DND-41 (cell line): ENCODE data around the gene MKNK2.

Experiments
- EZH2 ChIP-seq: IDR thresholded peaks from 3 replicates; pipeline ENCODE4 v1.6.1; 2012; ENCODE audit warnings: borderline replicate concordance, low read depth, mild to moderate bottlenecking, moderate library complexity, low read length, inconsistent platforms; ENCODE audit not compliant: severe bottlenecking
- TF ChIP-seq, protein P1 (sequence below): IDR thresholded peaks from 2 replicates; pipeline ENCODE4 v1.5.1; 2012; ENCODE audit warnings: borderline replicate concordance, low read length, moderate library complexity, mild to moderate bottlenecking; ENCODE audit not compliant: poor library complexity, severe bottlenecking; ENCODE audit errors: extremely low read depth

- TF ChIP-seq, protein P1, sequence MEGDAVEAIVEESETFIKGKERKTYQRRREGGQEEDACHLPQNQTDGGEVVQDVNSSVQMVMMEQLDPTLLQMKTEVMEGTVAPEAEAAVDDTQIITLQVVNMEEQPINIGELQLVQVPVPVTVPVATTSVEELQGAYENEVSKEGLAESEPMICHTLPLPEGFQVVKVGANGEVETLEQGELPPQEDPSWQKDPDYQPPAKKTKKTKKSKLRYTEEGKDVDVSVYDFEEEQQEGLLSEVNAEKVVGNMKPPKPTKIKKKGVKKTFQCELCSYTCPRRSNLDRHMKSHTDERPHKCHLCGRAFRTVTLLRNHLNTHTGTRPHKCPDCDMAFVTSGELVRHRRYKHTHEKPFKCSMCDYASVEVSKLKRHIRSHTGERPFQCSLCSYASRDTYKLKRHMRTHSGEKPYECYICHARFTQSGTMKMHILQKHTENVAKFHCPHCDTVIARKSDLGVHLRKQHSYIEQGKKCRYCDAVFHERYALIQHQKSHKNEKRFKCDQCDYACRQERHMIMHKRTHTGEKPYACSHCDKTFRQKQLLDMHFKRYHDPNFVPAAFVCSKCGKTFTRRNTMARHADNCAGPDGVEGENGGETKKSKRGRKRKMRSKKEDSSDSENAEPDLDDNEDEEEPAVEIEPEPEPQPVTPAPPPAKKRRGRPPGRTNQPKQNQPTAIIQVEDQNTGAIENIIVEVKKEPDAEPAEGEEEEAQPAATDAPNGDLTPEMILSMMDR: no peak
- no peak for TF ChIP-seq EZH2
Measured at GRCh38 chr19:2037651-2038255, 13.3 kb downstream of the MKNK2 start.
